ENCODE results near the gene HEXB. TPM values are rescaled to one million over a fixed set of nuclear protein-coding genes. Genes with fewer than 3 reads are reported as not detected.

The HEXB gene
- total RNA-seq, 3 donors from 2014 or later, result 123 to 218 (median 145) TPM

- H3K4me3 ChIP-seq, result peak overlapping the region; percentile 64 to 76 (median 74)
- H3K4me1 ChIP-seq, result peaks cover 0 to 24% of the 10 kb centered on the region in 2 donors
- no peaks in the 10 kb centered on the region for H3K36me3 ChIP-seq
- intact Hi-C loops (cut with DNase I; ENCODE audit: low total_unique reads), result no loop called here
- peak overlapping the region; percentile 85 to 87 for H3K27ac ChIP-seq
- TF ChIP-seq POLR2AphosphoS5 (IDR thresholded peaks at IDR 0.05), result no peak
- TF ChIP-seq POLR2A (IDR thresholded peaks at IDR 0.05), result no peak
- no peak for TF ChIP-seq CTCF (IDR thresholded peaks at IDR 0.05)
- H3K9me3 ChIP-seq, result no peaks in the 10 kb centered on the region
- no peaks in the 10 kb centered on the region for H3K27me3 ChIP-seq
- DNase-seq (ENCODE audit: low spot score in 2 of 2), result no peak
These were observed 45.8 kb upstream of the HEXB start for GRCh38 chr5:74638970-74639806.

GRCh38 chr5:74639807-74640449 lies 45.1 kb upstream of the HEXB start:
- H3K9me3 ChIP-seq, result no peaks in the 10 kb centered on the region
- DNase-seq (ENCODE audit: low spot score in 2 of 2), result peak in 1 of 2 donors; percentile 61
- H3K36me3 ChIP-seq, result no peaks in the 10 kb centered on the region
- H3K4me1 ChIP-seq, result peaks cover 0 to 24% of the 10 kb centered on the region in 2 donors
- intact Hi-C loops (cut with DNase I; ENCODE audit: low total_unique reads), result no loop called here
- peak overlapping the region; percentile 85 to 87 for H3K27ac ChIP-seq
- peak overlapping the region; percentile 64 to 76 (median 74) for H3K4me3 ChIP-seq
- H3K27me3 ChIP-seq, result no peaks in the 10 kb centered on the region
- TF ChIP-seq POLR2A (IDR thresholded peaks at IDR 0.05), result no peak
- no peak for TF ChIP-seq POLR2AphosphoS5 (IDR thresholded peaks at IDR 0.05)
- TF ChIP-seq CTCF (IDR thresholded peaks at IDR 0.05), result no peak

GRCh38 chr5:74640450-74640953 lies 44.5 kb upstream of the HEXB start, which contains the start of gene ENC1:
Gene ENC1, minus strand, starts transcription at chr5:74640728. Its CDS starts 4,243 bp downstream, at chr5:74636485.
- peak within 1 kb of the TSS; percentile 64 to 76 (median 74) for H3K4me3 ChIP-seq
- intact Hi-C loops (cut with DNase I; ENCODE audit: low total_unique reads), result no loop called here
- H3K4me1 ChIP-seq, result peaks cover 0 to 24% of the 10 kb centered on the region in 2 donors
- no peaks in the 10 kb centered on the region for H3K27me3 ChIP-seq
- TF ChIP-seq POLR2A (IDR thresholded peaks at IDR 0.05) (peak; percentile 20), CTCF (IDR thresholded peaks at IDR 0.05) (peak; percentile 57 to 77 (median 70)), POLR2AphosphoS5 (IDR thresholded peaks at IDR 0.05) (peak; percentile 44 to 58 (median 49))
- no peaks in the 10 kb centered on the region for H3K9me3 ChIP-seq
- DNase-seq (ENCODE audit: low spot score in 2 of 2), result peak; percentile 74 to 81
- H3K27ac ChIP-seq, result peak within 1 kb of the TSS; percentile 85 to 87
- no peaks in the 10 kb centered on the region for H3K36me3 ChIP-seq

GRCh38 chr5:74640954-74641734 lies 43.9 kb upstream of the HEXB start:
- peak overlapping the region; percentile 85 to 87 for H3K27ac ChIP-seq
- peak; percentile 54 to 61 for DNase-seq (ENCODE audit: low spot score in 2 of 2)

More at GRCh38 chr5:74640954-74641734, 43.9 kb upstream of the HEXB start:
- TF ChIP-seq POLR2AphosphoS5 (IDR thresholded peaks at IDR 0.05) (peak in 1 of 3 donors; percentile 20), POLR2A (IDR thresholded peaks at IDR 0.05) (no peak), CTCF (IDR thresholded peaks at IDR 0.05) (no peak)
- Histone ChIP-seq H3K4me1 (peaks cover 0 to 24% of the 10 kb centered on the region in 2 donors), H3K27me3 (no peaks in the 10 kb centered on the region), H3K36me3 (no peaks in the 10 kb centered on the region), H3K4me3 (peak overlapping the region; percentile 64 to 76 (median 74)), H3K9me3 (no peaks in the 10 kb centered on the region)
- intact Hi-C loops (cut with DNase I; ENCODE audit: low total_unique reads), result no loop called here
